Glutamatergic neuron (in vitro differentiated cells): Measurements from ENCODE around the gene ATP10B. TPM values are rescaled to one million over a fixed set of nuclear protein-coding genes. Genes with fewer than 3 reads are reported as not detected.

Experiments used
- DNase-seq: peaks from one replicate; pipeline ENCODE4 v3.0.0; 2022
- H3K27ac Mint-ChIP-seq: one replicate; pipeline ENCODE4 v1.8.0; 2020; ENCODE audit warnings: mild to moderate bottlenecking, mixed read lengths, inconsistent platforms; ENCODE audit not compliant: unreplicated experiment
- H3K27me3 Mint-ChIP-seq: one replicate; pipeline ENCODE4 v1.8.0; 2020; ENCODE audit warnings: mild to moderate bottlenecking, moderate library complexity, mixed read lengths, inconsistent platforms; ENCODE audit not compliant: unreplicated experiment
- H3K36me3 Mint-ChIP-seq: one replicate; pipeline ENCODE4 v1.8.0; 2020; ENCODE audit warnings: mild to moderate bottlenecking, mixed read lengths, inconsistent platforms; ENCODE audit not compliant: unreplicated experiment
- H3K4me1 Mint-ChIP-seq: one replicate; pipeline ENCODE4 v1.8.0; 2020; ENCODE audit warnings: mild to moderate bottlenecking, low read depth, mixed read lengths, inconsistent platforms; ENCODE audit not compliant: unreplicated experiment
- H3K4me3 Mint-ChIP-seq: one replicate; pipeline ENCODE4 v1.8.0; 2020; ENCODE audit warnings: mild to moderate bottlenecking, mixed read lengths, inconsistent platforms; ENCODE audit not compliant: unreplicated experiment
- H3K9me3 Mint-ChIP-seq: one replicate; pipeline ENCODE4 v1.8.0; 2020; ENCODE audit warnings: mild to moderate bottlenecking, moderate library complexity, mixed read lengths, inconsistent platforms; ENCODE audit not compliant: unreplicated experiment
- total RNA-seq: library from RNA; stranded (reverse); fragmentation: NEBNext Ultra II Directional; extraction: Animal tissue kit (Norgen Biotek cat#: 25700); gene quantifications from one replicate; pipeline ENCODE4 v1.2.1, GENCODE V29; 2021; ENCODE audit not compliant: unreplicated experiment
- TF ChIP-seq, protein P1 (sequence below): fragments of 200-600 bp; sonication (generic); IDR thresholded peaks from one replicate; pipeline ENCODE4 v1.5.0; 2021; ENCODE audit not compliant: partially characterized antibody, unreplicated experiment

Gene ATP10B
- total RNA-seq, 1 donor from 2014 or later, result not detected

DNA sequence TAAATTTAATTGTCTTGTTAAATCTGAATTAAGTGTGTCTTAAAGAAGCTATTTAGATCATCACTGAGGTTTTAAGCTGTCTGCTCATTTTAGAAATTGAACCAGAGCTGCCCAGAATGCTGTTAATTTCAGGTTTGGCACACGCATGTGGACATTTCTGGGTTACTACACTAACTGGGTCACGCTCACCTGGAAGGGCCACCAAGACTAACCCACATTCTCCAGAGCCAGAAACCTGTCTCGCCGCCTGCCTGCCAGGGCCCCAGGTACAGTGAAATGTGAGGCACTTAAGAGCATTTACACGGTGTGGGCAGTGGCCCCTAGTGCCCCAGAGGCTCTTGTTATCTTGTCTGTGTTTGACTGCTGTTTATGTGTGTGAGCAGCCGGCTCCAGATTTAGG lies 46.6 kb downstream of the ATP10B start:
- peaks cover 3% of the 10 kb centered on the region for H3K4me1 Mint-ChIP-seq
- TF ChIP-seq, protein P1, sequence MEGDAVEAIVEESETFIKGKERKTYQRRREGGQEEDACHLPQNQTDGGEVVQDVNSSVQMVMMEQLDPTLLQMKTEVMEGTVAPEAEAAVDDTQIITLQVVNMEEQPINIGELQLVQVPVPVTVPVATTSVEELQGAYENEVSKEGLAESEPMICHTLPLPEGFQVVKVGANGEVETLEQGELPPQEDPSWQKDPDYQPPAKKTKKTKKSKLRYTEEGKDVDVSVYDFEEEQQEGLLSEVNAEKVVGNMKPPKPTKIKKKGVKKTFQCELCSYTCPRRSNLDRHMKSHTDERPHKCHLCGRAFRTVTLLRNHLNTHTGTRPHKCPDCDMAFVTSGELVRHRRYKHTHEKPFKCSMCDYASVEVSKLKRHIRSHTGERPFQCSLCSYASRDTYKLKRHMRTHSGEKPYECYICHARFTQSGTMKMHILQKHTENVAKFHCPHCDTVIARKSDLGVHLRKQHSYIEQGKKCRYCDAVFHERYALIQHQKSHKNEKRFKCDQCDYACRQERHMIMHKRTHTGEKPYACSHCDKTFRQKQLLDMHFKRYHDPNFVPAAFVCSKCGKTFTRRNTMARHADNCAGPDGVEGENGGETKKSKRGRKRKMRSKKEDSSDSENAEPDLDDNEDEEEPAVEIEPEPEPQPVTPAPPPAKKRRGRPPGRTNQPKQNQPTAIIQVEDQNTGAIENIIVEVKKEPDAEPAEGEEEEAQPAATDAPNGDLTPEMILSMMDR, result no peak
- no peaks in the 10 kb centered on the region for H3K9me3 Mint-ChIP-seq
- no peaks in the 10 kb centered on the region for H3K36me3 Mint-ChIP-seq
- no peak overlapping the region for H3K27ac Mint-ChIP-seq
- no peaks in the 10 kb centered on the region for H3K27me3 Mint-ChIP-seq
- DNase-seq, result no peak
- H3K4me3 Mint-ChIP-seq, result no peak overlapping the region

DNA sequence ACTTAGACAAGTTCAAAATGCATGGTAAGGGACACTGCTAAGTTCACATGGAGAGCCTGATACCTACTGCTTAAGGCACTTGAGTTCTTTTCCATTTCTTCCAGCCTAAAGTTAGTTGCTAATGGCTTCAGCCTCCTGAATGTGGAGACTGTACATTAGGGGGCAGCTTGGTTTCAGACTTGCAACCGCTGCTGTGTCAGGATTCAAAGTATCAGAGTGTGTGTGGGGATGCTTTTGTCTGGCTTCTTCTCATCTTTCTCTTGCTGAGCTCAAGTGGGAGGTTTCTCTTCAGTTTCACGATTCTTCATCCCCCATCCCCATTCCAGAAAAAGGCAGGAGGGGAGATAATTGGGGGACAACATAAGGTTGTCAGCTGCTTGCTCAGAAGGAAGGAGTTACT lies 49.4 kb downstream of the ATP10B start:
- TF ChIP-seq, protein P1, result no peak
- Mint-ChIP-seq H3K4me3 (no peak overlapping the region), H3K27ac (no peak overlapping the region), H3K9me3 (no peaks in the 10 kb centered on the region), H3K36me3 (no peaks in the 10 kb centered on the region), H3K27me3 (no peaks in the 10 kb centered on the region), H3K4me1 (peaks cover 3% of the 10 kb centered on the region)
- DNase-seq, result no peak

DNA sequence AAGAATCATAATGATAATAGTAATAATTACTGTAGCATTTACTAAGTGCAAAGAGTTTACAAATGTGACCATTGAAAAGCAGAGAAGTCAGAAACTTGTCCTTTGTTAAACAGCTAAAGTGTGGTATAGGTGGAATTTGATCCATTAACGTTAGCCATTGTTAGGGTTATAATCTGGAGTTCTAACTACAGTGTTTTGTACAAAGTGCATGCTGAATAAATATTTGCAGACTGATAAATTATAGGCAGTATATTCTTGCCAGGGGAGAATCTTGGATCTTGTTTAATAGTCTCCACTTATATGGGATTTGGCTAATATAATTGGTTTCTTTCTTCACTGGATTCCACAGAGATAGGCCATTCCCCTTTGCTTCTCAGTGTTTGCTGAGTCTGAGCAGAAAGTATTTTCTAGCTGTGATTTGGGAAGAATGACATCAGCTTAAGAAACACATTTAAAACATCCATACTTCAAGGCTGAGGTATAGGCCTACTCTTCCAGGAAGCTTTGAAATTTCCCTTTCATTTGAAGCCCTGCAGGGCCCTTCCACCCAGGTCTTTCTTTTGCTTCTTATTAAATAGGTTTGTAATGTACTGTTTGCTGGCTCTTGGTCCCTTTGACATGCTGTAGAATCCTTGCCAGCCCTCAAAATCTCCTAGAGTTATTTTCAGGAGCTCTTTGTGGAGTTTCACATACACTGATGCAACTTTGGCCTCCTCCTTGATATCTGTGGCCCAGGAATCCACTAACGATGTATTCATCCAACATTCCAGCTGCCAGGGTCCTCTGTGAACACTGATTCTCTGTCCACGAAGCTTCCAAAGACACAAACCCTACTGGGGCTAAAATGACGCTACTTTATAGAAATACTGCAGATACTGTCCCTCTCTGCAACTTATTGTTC lies 51.4 kb downstream of the ATP10B start:
- H3K27ac Mint-ChIP-seq, result no peak overlapping the region

DNA sequence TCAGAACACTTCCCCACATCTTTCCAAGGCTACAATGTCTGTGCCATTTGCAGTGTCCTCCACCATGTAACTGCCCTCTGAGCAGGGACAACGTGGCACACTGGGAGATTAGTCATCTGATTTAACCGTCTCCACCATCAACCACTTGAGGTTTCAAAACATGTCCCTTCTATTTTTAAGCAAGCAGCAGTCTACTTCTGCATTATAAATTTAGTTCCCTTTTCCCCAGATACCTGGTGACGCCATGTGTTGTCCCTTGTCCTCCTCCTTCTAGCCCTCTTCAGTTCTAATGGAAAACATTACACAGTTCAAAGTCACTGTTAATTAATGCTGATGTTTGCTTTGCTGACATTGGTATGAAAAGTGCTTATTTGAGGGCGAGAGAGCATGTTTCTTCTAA lies 52.8 kb downstream of the ATP10B start:
- Mint-ChIP-seq H3K27ac (no peak overlapping the region), H3K4me1 (peaks cover 3% of the 10 kb centered on the region), H3K4me3 (no peak overlapping the region), H3K36me3 (no peaks in the 10 kb centered on the region), H3K9me3 (no peaks in the 10 kb centered on the region), H3K27me3 (no peaks in the 10 kb centered on the region)
- no peak for DNase-seq
- TF ChIP-seq, protein P1, result no peak

More for the DNA sequence above, 51.4 kb downstream of the ATP10B start:
- TF ChIP-seq, protein P1, result no peak
- H3K27me3 Mint-ChIP-seq, result no peaks in the 10 kb centered on the region
- H3K36me3 Mint-ChIP-seq, result no peaks in the 10 kb centered on the region
- H3K4me1 Mint-ChIP-seq, result peaks cover 3% of the 10 kb centered on the region
- no peak overlapping the region for H3K4me3 Mint-ChIP-seq
- H3K9me3 Mint-ChIP-seq, result no peaks in the 10 kb centered on the region
- DNase-seq, result no peak

DNA sequence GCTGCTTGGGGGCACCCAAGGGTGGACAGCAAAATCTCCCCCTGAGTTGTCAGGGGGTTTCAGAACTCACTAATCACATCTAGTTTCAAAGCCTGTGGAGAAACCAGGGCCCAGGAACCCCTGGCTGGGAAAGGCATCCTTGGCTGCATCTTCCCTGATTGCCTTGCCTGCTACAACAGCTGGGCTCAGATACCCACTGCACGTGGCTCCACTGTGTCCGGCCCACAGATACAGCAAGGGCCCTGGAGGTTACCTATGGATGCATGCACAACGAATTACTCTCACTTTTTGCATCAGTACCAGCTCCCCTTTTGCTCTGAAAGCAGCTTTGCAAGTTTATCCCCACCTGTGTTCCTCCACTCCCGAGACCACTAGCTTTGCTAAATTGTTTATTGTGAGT lies 55.0 kb downstream of the ATP10B start:
- Mint-ChIP-seq H3K27ac (no peak overlapping the region), H3K36me3 (no peaks in the 10 kb centered on the region)

More for the DNA sequence above, 55.0 kb downstream of the ATP10B start:
- Mint-ChIP-seq H3K4me1 (no peaks in the 10 kb centered on the region), H3K9me3 (no peaks in the 10 kb centered on the region), H3K4me3 (no peak overlapping the region), H3K27me3 (no peaks in the 10 kb centered on the region)
- TF ChIP-seq, protein P1, result no peak
- DNase-seq, result no peak
